KMS-11 (cell line): ENCODE measurements around the gene ADARB1.

Source experiments
- H2AFZ ChIP-seq: fragments of 200-600 bp; sonication (generic); 2 replicates; pipeline ENCODE4 v1.6.1; 2016; ENCODE audit warnings: antibody characterized with exemption, mixed run types, low read depth
- H3K27ac ChIP-seq: fragments of 200-600 bp; sonication (generic); 2 replicates; pipeline ENCODE4 v1.6.1; 2016; ENCODE audit warnings: mild to moderate bottlenecking, mixed run types
- H3K27me3 ChIP-seq: fragments of 200-600 bp; sonication (generic); 2 replicates; pipeline ENCODE4 v1.6.1; 2017; ENCODE audit warnings: mild to moderate bottlenecking, low read depth, mixed run types, moderate library complexity; ENCODE audit not compliant: insufficient read depth
- H3K36me3 ChIP-seq: fragments of 200-600 bp; sonication (generic); 2 replicates; pipeline ENCODE4 v1.6.1; 2017; ENCODE audit warnings: mild to moderate bottlenecking, mixed run types; ENCODE audit not compliant: insufficient read depth
- H3K4me1 ChIP-seq: fragments of 200-600 bp; sonication (generic); 2 replicates; pipeline ENCODE4 v1.6.1; 2016; ENCODE audit warnings: mild to moderate bottlenecking, low read depth, mixed run types; ENCODE audit not compliant: poor library complexity, severe bottlenecking
- H3K4me2 ChIP-seq: fragments of 200-600 bp; sonication (generic); 2 replicates; pipeline ENCODE4 v1.7.0; 2016; ENCODE audit warnings: mild to moderate bottlenecking, mixed run types
- H3K4me3 ChIP-seq: fragments of 200-600 bp; sonication (generic); IDR thresholded peaks from 2 replicates; pipeline ENCODE4 v1.6.1; 2017; ENCODE audit warnings: low read depth, low read length, mixed read lengths; ENCODE audit not compliant: insufficient read depth
- H3K79me2 ChIP-seq: fragments of 200-600 bp; sonication (generic); 2 replicates; pipeline ENCODE4 v1.6.1; 2016; ENCODE audit warnings: low read depth, mixed run types; ENCODE audit not compliant: insufficient read depth
- H3K9ac ChIP-seq: fragments of 200-600 bp; sonication (generic); 2 replicates; pipeline ENCODE4 v1.6.1; 2016; ENCODE audit warnings: mild to moderate bottlenecking, mixed run types
- H4K20me1 ChIP-seq: fragments of 200-600 bp; sonication (generic); 2 replicates; pipeline ENCODE4 v1.6.1; 2016; ENCODE audit warnings: mild to moderate bottlenecking, mixed run types; ENCODE audit not compliant: insufficient read depth
- CTCF ChIP-seq: fragments of 200-600 bp; sonication (generic); conservative IDR thresholded peaks from 2 replicates; pipeline ENCODE4 v1.6.1; 2017; ENCODE audit warnings: low read depth, mild to moderate bottlenecking, antibody characterized with exemption, low read length, moderate library complexity, mixed read lengths

ADARB1 gene

GRCh38 chr21:45125357-45125756, 51.0 kb downstream of the ADARB1 start:
- no peaks in the 10 kb centered on the region for H3K36me3 ChIP-seq
- no peak overlapping the region for H3K4me3 ChIP-seq
- H3K4me1 ChIP-seq: peaks cover 75% of the 10 kb centered on the region
- H2AFZ ChIP-seq: no peak overlapping the region
- no peaks in the 10 kb centered on the region for H4K20me1 ChIP-seq
- no peak overlapping the region for H3K27ac ChIP-seq
- H3K9ac ChIP-seq: no peak overlapping the region
- no peak overlapping the region for H3K4me2 ChIP-seq
- no peaks in the 10 kb centered on the region for H3K27me3 ChIP-seq
- no peak for TF ChIP-seq CTCF
- H3K79me2 ChIP-seq: no peaks in the 10 kb centered on the region

GRCh38 chr21:45126204-45126626, 51.8 kb downstream of the ADARB1 start:
- TF ChIP-seq CTCF: no peak
- Histone ChIP-seq H3K79me2 (no peaks in the 10 kb centered on the region), H3K36me3 (no peaks in the 10 kb centered on the region), H3K4me1 (peaks cover 80% of the 10 kb centered on the region), H2AFZ (no peak overlapping the region), H3K4me2 (no peak overlapping the region), H4K20me1 (no peaks in the 10 kb centered on the region), H3K27me3 (no peaks in the 10 kb centered on the region), H3K4me3 (no peak overlapping the region), H3K27ac (no peak overlapping the region), H3K9ac (no peak overlapping the region)

GRCh38 chr21:45126983-45127382, 52.6 kb downstream of the ADARB1 start:
- H3K4me1 ChIP-seq: peaks cover 80% of the 10 kb centered on the region
- H3K4me3 ChIP-seq: no peak overlapping the region
- no peak overlapping the region for H3K27ac ChIP-seq
- H3K27me3 ChIP-seq: no peaks in the 10 kb centered on the region
- no peak overlapping the region for H3K9ac ChIP-seq
- no peaks in the 10 kb centered on the region for H3K79me2 ChIP-seq
- H3K36me3 ChIP-seq: no peaks in the 10 kb centered on the region
- no peak for TF ChIP-seq CTCF
- H3K4me2 ChIP-seq: no peak overlapping the region
- no peaks in the 10 kb centered on the region for H4K20me1 ChIP-seq
- H2AFZ ChIP-seq: no peak overlapping the region

- no peak overlapping the region for H3K4me3 ChIP-seq
- H3K4me1 ChIP-seq: peaks cover 74% of the 10 kb centered on the region
- H3K79me2 ChIP-seq: no peaks in the 10 kb centered on the region
- no peaks in the 10 kb centered on the region for H4K20me1 ChIP-seq
- no peak overlapping the region for H2AFZ ChIP-seq
- no peak overlapping the region for H3K9ac ChIP-seq
- H3K36me3 ChIP-seq: no peaks in the 10 kb centered on the region
- no peak overlapping the region for H3K27ac ChIP-seq
- no peak overlapping the region; the same call in 1 of the 2 replicates for H3K4me2 ChIP-seq
- no peaks in the 10 kb centered on the region for H3K27me3 ChIP-seq
- TF ChIP-seq CTCF: no peak
Measured at GRCh38 chr21:45127937-45128336, 53.6 kb downstream of the ADARB1 start.
